ENCODE data around the gene ARMH1. TPM values are rescaled to one million over a fixed set of nuclear protein-coding genes. Genes with fewer than 3 reads are reported as not detected.

ARMH1 gene
- total RNA-seq, 1 experiment from 2014 or later: 0.24 TPM

DNA sequence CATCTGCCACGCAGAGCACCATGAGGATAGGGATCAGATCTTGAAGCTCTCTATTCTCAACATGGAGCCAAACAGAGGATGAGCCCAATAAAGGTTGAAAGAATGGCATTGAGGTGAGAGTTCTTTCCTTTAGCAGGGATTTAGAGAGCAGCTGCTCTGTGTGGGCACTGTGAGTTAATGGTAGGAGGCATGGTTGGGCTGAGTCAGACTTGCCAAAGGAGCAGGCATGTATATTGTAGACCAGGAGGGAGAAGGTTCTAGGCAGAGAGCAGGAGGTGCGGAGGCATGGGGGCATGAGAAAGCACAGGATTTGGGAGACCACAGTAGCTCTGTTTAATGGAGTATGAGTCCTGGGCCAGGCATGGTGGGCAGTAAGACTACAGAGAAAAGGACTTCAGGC lies 32.3 kb upstream of the ARMH1 start:
- in situ Hi-C loops (cut with HindIII; ENCODE audit: low pct_unique_long_range_greater_than_20kb, low sequenced_read_pairs): no loop called here
- DNase-seq (ENCODE audit: low read depth, low spot score): no peak

DNA sequence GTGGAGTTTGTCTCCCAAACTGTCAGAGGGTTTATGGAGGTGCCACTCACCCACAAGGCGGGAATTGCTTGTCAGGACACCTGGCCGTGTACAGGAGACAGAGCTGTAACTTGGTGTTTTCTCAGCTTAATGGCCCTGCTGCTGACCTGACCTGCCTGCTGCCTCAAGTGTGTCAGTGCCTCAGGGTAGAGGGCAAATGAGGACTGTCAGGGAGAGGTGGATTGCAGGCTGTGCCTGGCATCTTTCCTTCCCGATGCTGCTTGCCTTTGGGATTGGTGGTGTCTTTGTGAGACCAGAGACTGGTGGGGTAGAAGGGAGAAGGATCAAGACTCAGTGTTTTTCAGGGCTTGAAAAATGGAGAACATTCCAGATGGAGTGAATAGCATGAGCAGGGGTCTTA lies 31.6 kb upstream of the ARMH1 start:
- in situ Hi-C loops (cut with HindIII; ENCODE audit: low pct_unique_long_range_greater_than_20kb, low sequenced_read_pairs): no loop called here
- no peak for DNase-seq (ENCODE audit: low read depth, low spot score)

DNA sequence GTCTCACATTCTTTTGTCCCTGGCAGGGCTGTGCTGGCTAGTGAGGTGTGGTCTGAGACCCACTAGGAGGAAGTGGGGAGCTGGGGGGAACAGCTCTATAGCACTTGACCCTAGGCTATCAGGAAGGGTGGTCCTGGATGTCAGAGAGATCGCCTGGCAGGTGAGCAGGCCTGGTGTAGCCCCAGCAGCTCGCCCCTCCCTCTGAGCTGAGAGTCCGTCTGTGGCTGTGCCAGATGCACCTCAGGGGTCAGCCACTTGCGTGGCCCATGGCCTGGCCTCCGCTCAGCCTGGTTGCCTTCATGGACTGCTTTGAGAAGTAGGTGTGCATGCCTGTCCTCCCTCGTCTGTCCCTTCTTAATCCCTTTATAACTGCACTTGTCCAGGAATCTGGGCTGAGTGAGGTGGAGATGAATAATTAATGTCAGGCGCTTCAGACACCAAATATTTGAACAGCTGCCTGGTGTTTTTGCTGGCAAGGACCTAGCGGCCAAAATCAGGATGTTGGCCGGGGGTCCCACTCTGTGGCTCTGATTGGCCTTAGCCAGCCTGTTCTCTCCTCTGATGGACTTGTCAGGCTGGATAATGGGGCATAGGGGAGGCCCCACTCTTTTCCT lies 30.7 kb upstream of the ARMH1 start:
- DNase-seq (ENCODE audit: low read depth, low spot score): no peak
- in situ Hi-C loops (cut with HindIII; ENCODE audit: low pct_unique_long_range_greater_than_20kb, low sequenced_read_pairs): no loop called here

DNA sequence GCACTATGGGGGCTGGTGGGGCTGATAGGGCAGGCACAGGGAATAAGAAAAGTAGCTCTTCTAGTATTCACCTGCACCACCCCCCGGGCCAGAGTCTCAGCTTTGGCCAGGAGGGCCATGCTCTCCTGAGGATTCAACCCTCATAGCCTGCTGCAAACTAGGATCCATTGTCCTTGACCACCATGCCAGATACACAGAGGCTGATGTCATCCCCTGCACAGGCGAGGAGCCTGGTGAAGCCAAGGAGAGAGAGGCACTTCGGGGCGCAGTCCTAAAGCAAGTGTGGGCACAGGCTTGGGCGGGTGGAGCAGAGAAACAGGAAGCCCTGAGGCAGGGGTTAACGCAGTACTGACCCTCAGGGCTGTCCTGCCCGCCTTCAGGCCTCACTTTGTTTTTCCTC lies 29.7 kb upstream of the ARMH1 start:
- in situ Hi-C loops (cut with HindIII; ENCODE audit: low pct_unique_long_range_greater_than_20kb, low sequenced_read_pairs): no loop called here
- no peak for DNase-seq (ENCODE audit: low read depth, low spot score)

DNA sequence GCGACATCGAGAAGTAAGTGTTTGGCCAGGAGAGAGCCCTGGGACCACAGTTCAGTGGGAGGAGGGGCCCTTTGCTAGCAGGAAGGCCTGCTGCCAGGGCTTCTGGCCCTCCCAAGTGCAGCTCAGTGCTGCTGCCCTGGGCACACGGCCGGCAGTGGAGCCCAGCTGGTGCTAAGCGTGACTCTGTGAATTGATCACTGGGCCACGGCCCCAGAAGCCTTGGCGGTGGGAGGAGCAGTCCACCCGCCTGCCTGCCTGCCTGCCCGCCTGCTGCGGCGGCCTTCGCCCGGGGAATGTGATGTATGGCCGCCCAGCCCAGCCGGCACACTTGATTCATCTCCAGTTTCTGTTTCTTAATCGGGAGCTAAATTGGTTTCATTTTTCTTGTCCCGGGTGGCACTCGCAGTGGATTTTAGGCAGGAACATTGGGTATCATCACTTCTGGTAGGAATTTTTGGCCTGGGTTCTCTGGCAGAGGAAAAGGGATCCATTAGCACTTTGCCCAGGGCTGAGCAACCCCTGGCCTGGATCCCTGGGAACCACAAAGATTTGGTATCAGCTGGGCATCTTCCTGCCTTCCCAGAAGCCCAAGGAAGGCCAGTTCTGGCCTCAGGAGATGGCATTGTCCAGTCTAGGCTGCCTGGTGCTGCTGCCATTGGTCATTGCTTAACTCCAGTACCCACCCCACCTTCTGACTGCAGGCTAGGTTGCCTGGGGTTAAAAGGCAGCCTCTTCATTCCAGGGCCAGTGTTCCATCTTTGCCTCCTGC lies 28.9 kb upstream of the ARMH1 start:
- no peak for DNase-seq (ENCODE audit: low read depth, low spot score)
- in situ Hi-C loops (cut with HindIII; ENCODE audit: low pct_unique_long_range_greater_than_20kb, low sequenced_read_pairs): no loop called here

DNA sequence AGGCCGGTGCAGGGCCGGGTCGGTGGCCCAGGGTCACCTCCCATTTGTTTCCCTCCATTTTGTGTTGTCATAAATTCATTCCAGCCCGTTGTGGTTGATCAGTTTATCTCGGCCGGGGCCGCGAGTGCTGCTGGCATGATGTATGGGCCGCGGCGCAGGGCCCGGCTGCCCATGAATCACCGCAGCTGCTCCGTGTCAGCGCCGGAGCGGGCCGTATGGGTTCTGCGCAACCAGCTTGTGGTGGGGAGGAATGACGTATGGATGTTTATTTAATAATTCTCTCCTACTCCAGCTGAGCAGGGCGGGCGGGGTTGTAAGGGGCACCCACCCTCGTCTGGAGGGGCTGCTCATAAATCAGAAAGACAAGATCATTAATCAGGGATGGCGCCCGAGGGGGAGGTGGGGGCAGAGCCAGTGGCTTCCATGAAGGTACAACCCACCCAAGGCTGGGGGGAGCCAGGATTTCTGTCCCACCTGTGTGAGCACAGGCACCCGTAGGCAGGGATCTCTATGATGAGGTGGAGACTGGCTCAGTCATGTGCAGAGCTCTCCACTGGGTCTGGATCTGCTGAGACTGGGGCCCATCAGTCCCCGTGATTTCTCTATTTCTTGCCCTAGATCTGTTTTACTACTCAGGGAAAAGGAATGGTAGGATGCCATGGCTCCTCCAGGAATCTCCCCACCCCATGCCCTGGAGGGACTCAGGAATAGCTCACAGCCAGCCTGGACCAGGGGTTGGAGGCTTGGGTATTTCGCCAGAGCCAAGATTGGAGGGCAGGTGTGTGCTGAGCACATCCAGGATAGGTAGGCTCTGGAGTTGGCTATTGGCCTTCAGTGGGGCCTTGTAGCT lies 28.0 kb upstream of the ARMH1 start:
- in situ Hi-C loops (cut with HindIII; ENCODE audit: low pct_unique_long_range_greater_than_20kb, low sequenced_read_pairs): no loop called here
- no peak for DNase-seq (ENCODE audit: low read depth, low spot score)

DNA sequence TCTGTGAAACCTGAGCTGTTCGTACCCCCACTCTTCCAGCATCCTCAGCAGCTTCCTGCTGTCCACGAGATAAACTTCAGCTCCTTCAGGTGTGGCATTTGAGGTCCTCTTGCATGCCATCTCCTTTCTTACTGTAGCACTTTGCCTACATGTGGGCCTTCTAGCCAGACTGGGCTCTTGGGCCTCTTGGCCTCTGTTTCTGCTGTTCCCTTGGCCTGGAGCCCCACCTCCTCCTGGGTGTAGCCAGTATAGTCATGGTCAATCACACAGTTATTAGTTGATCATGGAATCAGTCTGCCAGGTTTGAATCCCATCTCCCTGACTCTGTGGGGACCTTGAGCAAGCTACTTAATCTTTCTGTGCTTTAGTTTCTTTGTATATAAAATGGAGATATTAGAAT lies 26.6 kb upstream of the ARMH1 start:
- in situ Hi-C loops (cut with HindIII; ENCODE audit: low pct_unique_long_range_greater_than_20kb, low sequenced_read_pairs): no loop called here
- DNase-seq (ENCODE audit: low read depth, low spot score): no peak

DNA sequence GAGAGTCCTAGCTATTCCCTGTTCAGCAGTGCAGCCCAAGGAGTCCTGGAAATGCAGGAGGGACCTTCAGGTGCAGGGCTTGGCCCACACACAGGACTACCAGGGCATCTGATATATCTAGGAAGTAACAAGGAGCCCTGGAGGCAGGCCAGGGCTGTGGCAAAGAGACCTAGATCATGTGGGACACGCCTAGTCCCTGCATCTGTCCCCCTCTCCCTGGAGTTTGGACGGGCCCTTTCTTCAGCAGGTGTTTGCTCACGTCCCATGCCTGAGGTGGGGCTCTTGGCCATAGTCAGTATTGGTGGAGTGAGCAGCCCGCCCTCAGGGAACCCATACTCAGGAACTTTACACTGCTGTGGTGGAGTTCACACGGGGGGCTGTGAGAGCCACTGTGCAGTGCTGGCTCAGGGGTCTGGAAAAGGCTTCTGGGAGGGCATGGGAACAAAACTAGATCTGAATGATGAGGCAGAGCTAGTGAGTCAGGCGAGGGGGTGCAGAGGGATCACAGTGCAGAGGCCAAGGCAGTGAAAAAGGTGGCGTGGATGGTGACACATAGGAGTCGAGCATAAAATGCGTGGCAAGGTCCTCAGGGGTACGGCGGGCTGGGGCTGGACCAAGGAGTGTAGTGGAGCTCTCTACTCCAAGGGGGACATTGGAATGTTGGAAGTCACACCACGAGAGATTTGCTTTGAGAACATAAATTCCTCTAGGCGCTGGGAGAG lies 25.8 kb upstream of the ARMH1 start:
- no peak for DNase-seq (ENCODE audit: low read depth, low spot score)
- in situ Hi-C loops (cut with HindIII; ENCODE audit: low pct_unique_long_range_greater_than_20kb, low sequenced_read_pairs): no loop called here

DNA sequence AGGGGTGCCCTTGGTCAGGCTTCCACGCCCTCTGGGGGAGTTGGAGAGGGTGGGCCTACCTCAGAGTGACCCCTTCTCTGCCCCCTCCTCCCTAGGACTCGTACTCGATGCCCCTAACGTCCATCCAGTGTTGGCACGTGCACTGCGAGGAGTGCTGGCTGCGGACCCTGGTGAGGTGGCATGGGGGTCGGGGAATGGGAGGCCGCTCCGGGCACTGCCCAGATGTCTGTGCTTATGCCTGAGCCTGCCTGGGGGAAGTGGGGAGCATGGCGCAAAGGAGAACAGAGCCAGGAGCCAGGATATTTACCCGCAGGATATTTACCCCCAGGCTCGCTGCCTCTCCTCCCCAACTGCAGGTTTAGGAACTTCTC lies 24.7 kb upstream of the ARMH1 start:
- in situ Hi-C loops (cut with HindIII; ENCODE audit: low pct_unique_long_range_greater_than_20kb, low sequenced_read_pairs): no loop called here

DNA sequence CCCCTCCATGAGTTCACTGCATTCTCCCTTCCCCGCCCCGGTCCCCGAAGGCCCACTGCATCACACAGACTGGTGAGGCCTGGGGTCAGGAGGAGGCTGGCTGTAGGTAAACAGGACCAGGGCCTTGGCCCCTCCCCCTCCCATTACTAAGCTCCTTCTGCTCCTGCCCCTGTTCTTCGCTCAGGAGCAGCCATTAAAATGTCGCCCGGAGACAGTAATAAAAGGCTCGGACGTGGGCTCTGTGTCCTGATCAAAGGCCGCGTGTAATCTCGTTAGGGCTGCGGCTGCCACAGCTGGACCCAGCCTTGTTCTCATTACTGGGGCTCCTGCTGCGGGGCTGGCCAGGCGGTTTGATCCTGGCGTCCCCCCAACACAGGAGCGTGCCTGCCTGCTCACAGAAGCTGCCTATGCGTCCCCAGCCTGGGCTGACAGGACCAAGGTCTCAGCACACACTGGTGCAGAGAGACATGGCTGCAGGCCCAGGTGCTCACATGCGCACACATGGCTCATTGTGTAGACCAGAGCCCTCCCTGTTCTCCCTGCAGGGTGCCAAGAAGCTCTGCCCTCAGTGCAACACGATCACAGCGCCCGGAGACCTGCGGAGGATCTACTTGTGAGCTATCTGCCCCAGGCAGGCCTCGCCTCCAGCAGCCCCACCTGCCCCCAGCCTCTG lies 24.2 kb upstream of the ARMH1 start:
- in situ Hi-C loops (cut with HindIII; ENCODE audit: low pct_unique_long_range_greater_than_20kb, low sequenced_read_pairs): no loop called here
- DNase-seq (ENCODE audit: low read depth, low spot score): no peak

More for the DNA sequence above, 24.7 kb upstream of the ARMH1 start:
- DNase-seq (ENCODE audit: low read depth, low spot score): no peak

DNA sequence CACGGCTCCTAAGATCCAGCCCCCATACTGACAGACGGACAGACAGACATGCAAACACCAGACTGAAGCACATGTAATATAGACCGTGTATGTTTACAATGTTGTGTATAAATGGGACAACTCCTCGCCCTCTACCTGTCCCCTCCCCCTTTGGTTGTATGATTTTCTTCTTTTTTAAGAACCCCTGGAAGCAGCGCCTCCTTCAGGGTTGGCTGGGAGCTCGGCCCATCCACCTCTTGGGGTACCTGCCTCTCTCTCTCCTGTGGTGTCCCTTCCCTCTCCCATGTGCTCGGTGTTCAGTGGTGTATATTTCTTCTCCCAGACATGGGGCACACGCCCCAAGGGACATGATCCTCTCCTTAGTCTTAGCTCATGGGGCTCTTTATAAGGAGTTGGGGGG lies 23.4 kb upstream of the ARMH1 start:
- no peak for DNase-seq (ENCODE audit: low read depth, low spot score)
- in situ Hi-C loops (cut with HindIII; ENCODE audit: low pct_unique_long_range_greater_than_20kb, low sequenced_read_pairs): no loop called here

DNA sequence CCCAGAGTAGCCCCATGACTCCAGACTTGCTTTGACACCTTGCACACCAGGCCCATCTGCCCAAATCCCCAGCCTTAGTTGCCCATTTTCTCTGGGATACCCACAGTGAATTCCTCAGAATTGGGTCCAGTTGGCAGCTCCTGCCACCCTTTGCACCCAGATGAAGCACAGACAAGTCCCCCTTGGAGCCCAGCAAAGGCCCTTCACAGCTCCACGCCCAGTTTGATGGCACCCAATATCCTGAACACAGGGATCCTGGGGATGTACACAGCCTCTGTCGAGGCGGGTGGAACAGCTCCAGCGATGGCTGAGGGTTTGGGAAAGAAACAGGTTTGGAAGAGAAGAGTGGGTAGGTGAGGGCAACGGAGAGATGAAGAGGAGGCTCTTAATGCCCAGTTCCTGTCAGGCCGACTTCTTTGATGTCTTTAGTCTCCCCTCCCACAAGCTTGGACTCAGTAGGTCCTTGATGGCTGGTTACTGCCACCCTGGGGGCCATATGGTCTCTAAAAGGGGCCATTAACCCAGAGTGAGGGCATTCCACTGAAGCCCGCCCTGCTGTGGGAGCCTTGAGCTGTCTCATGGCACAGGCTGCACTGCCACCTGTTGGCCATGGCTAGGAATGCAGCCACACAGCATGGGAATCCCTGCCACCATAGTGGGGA lies 21.9 kb upstream of the ARMH1 start:
- peak; percentile 77 for DNase-seq (ENCODE audit: low read depth, low spot score)
- in situ Hi-C loops (cut with HindIII; ENCODE audit: low pct_unique_long_range_greater_than_20kb, low sequenced_read_pairs): no loop called here

DNA sequence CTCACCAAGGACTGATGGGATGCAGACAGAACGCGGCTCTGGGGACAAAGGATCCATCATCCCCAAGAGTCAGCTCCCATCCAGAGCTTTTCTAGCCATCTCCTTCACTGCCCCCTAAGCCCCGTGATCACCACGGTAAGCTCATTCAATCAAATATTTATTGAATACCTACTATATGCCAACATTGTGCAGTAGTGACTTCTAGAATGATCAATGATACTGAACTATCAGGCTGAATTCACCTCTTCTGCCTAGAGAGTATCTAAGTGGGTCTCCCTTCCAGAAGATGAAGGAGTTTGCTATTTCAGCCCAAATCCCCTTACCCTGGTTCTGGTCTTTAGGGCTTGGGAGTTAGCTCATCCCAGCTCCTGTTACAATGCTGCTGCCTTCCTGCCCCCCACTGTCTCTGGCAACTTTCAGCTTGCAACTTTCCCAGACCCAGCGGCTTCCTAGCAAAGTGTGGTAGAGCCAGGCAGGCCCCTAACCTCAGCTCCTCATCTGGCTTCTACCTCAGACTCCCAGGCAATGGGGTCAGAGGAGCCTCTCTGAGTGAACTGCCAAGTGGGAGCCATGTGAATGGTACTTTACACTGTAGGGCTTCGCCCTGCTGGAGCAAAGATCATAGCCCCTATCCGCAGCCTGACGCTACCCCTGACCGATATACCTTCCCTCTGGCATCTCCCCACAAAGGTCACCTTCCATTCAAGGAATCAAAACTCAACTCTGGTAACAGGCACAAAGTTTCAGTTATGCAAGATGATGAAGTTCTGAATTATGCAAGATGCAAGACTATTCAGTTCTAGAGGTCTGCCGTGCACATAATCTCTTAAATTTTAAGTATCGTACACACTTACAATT lies 21.2 kb upstream of the ARMH1 start:
- in situ Hi-C loops (cut with HindIII; ENCODE audit: low pct_unique_long_range_greater_than_20kb, low sequenced_read_pairs): no loop called here
- DNase-seq (ENCODE audit: low read depth, low spot score): no peak

DNA sequence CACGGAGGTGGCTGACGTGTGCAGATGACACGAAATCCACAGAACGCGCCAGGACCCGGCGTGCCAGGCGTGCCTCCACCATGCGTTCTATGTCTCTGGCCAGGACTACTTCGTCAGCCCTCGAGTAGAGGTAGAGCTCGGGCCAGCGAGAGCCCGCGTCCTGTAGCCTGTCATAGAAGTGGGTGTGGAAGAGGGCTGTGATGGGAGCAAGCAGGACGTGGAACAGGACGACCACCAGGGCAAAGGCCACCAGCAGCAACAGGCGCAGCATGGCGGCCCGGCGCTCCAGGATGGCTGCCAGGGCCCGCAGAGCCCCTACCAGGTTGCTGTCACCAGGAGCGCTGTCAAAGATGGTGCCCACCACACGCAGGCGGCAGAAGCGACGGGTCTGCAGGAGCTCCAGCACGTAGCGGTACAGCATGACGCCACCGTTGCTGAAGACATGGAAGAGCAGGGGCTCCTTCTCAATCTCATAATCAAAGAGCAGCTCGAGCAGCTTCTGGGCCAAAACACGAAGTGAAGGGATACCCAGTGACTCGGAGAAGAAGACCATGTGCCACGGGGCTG lies 19.8 kb upstream of the ARMH1 start:
- in situ Hi-C loops (cut with HindIII; ENCODE audit: low pct_unique_long_range_greater_than_20kb, low sequenced_read_pairs): no loop called here
- no peak for DNase-seq (ENCODE audit: low read depth, low spot score)

DNA sequence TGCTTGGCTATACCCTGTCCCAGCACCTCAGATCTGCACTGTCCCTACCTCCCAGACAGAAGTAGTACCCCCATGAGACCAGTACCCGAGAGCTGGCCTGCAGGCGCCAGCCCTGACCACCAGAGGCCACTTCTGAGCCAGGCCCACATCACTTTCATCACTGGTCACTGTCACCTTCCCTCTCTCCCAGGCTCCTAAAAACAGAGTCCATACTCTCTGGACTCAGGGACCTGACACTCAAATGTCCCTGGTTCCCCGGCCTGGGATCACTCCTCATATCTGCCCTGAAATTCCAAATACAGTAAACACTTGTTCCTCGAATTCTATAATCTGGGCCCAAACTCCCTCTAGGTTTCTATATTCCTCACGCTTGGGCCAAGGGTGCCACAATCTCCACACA lies 18.9 kb upstream of the ARMH1 start:
- in situ Hi-C loops (cut with HindIII; ENCODE audit: low pct_unique_long_range_greater_than_20kb, low sequenced_read_pairs): no loop called here
- DNase-seq (ENCODE audit: low read depth, low spot score): peak; percentile 49

DNA sequence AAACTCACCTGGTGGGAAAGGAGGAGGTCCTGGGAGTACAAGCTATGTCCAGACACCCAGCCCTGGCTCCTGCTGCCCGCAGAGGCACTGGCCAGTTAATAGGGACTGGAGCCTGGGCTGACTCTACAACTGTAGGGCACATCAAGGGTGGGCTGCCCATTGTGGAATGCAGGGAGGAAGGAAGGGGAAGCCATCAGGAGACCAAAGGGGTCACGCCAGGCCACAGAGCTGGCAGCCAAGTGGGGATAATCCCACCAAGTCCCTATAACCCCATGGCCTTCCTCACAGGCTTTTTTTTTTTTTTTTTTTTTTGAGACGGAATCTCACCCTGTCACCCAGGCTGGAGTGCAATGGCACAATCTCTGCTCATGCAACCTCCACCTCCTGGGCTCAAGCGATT lies 14.9 kb upstream of the ARMH1 start:
- DNase-seq (ENCODE audit: low read depth, low spot score): no peak
- in situ Hi-C loops (cut with HindIII; ENCODE audit: low pct_unique_long_range_greater_than_20kb, low sequenced_read_pairs): no loop called here
